ENCODE results near the gene CABP1. TPM values are rescaled to one million over a fixed set of nuclear protein-coding genes. Genes with fewer than 3 reads are reported as not detected.

The CABP1 gene
- total RNA-seq, 1 experiment from 2014 or later = 3.5 TPM

DNA sequence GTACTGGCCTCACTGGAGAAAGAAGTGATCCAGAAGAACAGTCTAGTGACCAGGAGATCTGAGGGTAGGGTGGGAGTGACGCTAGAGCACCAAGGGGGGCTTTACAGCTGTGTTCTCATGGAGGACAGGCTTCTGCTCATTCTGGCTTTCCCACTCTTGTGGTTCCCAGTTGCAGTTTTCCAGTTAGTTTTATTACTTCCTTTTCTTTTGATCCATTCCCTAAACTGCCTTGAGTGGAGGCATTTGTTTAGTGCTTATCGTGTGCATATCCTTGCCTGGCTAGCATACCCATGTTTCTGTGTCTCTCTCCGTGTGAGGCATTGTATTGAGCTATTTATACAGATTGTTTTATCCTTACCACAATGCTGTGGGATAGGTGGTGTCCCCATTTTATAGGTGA is 50.6 kb downstream of the CABP1 start:
- DNase-seq (ENCODE audit: low spot score) = no peak

DNA sequence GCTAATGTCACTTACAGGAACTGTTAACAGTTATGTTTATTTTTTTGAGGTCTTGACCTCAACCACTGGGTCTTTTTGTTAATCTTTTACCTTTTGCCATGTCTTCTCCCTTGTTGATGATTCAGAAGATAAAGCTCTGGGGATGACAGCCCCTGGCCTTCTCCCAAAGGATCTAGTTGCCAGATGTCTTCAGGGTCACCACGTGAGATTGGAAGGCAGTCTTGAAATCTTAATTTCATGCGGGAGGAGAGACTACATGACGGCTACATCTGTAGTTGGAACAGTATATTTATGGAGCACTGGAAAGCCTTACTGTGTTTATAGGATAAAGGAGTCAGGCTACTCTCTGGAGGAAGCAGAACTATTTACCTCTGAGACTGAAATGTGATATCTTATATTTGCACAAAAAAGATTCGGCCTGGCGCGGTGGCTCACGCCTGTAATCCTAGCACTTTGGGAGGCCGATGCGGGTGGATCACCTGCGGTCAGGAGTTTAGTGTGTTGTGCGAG is 52.2 kb downstream of the CABP1 start:
- DNase-seq (ENCODE audit: low spot score) = no peak

DNA sequence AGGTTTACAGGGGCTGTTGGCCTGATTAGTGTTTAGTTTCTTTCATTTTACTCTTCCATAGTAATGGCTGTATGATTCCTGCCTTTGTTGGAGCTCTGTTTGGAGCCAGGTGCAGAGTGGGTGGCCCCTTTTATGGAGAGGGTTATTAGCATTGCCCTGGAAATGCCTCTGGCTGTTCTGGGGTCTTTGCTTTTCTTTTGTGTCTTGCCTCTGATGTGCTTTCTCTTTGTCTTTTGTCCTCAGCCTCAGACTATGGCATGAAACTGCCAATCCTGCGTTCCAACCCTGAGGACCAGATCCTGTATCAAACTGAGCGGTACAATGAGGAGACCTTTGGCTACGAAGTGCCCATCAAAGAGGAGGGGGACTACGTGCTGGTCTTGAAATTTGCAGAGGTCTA is 53.4 kb downstream of the CABP1 start:
- DNase-seq (ENCODE audit: low spot score) = no peak

DNA sequence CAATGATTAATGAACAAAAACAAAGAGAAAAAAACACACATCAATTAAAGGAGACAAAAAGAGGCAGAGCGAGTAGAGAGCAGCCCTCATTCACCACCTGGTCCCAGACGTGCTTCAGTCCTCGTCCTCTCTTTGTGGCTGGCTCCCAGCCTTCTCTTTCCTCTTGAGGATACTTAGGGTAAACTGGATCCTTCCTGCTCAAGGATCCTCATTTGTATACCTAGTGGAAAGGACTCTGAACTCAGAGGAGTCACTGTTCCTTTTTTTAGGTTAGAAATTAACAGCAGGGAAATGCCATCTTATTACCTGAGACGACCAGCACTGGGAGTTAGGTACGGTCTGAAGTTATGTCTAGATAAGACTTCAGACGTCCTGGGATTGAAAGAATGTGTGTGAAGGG is 56.2 kb downstream of the CABP1 start:
- DNase-seq (ENCODE audit: low spot score) = no peak

DNA sequence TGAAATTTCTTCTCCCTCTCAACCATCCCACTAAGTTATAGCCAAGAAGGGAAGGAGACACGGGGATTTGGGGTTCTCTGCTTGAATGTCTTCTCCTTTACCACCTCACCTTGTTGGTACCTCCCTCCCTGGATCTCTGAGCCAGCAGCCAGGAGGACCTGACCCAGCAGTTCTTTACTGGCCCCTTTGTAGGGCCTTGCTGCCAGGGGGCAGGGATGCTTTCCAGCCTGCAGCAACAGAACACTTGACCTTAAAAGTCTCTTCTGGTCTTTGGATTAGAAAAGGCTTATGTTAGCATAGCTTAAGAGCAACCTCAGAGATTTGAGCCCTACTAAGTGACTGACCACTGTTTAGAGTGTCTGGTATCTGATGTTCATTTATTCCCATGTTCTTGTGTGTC is 56.9 kb downstream of the CABP1 start:
- DNase-seq (ENCODE audit: low spot score) = no peak

DNA sequence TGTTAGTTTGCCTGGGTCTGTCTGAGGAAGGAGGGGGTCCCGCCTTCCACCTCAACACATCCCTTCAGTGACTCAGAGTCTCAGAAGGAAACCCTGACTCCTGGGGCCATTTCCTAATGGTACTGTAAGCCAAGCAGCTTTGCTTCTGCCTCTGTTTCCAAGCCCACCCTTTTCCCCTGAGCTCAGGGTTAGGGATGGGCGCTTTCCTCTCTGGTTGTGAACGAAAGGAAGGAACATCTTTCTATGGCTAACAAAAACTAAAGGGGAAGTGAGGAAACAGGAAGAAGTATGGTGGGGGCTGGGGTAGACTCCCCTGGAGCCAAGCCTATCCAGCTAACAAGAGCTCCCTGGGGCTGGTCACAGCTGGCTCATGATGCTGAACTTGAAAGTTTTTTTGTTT is 58.2 kb downstream of the CABP1 start:
- DNase-seq (ENCODE audit: low spot score) = no peak

DNA sequence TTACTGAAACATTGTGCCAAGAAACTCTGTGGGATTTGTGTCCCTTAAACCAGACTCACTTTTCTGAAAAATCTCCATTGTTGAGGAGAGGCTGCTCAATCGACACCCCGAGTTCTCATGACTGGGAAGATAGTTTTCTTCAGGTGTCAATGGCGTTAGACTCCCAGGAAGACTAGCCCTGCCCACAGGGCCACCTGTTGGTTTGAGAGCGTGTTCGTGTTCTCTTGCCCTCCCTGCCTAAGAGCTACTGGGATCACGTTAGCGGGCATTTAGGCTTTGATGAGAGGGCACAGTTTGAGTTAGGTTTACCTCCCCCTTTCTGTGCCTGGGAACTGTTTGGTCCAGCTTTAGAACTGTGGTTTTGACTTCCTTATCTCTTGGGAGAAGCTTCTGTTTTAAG is 59.1 kb downstream of the CABP1 start:
- DNase-seq (ENCODE audit: low spot score) = no peak

DNA sequence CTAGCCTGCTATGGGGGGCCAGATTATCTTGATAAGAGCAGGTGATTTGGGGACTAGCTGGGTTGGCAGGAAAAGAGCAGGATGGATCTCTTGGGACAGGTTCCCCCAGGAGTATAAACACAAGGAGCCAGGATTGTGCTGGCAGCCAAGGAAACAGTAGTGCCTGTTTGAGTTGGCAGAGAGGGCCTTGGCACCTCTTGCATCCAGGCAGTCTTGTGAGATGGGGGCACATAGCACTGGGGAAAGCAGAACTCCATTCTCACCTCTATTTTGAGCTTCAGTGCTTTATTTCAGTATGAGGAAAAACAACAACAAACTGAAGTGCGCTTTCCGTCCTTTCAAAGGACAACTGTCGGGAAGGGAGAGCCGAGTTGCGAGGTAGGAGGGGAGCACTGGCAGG is 60.5 kb downstream of the CABP1 start:
- no peak for DNase-seq (ENCODE audit: low spot score)

DNA sequence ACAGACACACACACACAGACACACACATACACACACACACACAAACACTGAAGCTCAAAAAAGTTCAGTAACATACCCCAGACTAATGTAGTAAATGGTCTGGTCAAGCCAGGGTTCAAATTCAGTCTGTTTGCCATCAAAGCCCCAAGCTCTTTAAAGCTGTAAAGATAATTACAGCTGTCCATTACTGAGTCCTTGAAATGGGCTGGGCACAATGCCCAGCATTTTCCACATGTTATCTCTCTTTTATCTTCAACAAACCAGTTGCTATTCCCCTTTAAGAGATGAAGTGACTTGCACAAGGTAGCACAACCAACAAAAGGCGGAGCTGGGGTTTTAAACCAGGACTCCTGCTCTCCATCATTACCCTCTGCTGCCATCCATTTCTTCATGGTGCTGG is 62.2 kb downstream of the CABP1 start:
- DNase-seq (ENCODE audit: low spot score) = no peak

DNA sequence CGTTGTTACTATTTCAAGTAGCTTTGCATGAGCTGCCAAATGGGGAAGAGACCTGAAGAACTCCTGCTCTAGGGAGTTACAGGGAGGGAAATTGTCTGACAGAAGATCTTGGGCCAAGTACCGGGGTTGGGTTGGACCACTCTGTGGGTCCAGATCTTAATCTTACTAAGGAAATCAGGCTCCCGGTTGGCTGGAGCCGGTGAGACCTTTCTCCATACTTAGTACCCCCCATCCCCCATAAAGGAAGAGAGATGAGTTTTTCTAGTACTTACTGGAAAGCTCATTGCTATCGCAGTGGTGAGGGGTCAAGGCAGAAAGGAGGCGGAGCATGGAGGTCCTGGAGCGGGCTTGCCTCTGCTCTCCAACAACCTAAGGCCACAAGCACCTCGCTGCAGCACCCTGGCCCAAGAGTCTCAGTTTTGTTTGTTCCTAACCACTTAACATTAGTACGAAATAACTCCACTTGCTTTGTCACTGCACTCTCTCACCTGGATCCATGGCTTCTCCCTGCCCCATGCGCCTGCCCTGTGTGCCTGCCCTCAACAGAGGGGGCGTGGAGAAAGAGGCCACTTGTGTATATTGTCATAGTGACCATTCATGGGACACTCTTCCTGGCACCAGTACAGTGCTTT is 63.0 kb downstream of the CABP1 start:
- no peak for DNase-seq (ENCODE audit: low spot score)

DNA sequence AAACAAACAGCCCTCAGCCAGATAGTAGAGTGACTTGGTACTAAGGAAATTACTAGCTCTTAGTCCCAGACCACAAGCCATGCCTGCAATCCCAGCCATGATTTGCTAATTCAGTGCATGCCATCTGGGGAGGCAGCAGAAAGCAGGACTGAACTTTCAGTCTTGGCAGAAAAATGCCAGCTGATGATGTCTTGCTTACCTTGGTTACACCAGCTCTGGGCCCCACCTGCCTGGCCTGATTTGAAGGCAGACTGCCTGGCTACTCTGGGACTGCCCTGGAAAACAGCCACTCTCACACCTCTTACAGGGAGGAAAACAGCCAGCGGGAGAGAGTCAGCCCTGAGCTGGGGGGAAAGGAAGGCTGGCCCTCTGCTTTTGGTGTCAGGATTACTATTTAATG is 65.2 kb downstream of the CABP1 start:
- no peak for DNase-seq (ENCODE audit: low spot score)

DNA sequence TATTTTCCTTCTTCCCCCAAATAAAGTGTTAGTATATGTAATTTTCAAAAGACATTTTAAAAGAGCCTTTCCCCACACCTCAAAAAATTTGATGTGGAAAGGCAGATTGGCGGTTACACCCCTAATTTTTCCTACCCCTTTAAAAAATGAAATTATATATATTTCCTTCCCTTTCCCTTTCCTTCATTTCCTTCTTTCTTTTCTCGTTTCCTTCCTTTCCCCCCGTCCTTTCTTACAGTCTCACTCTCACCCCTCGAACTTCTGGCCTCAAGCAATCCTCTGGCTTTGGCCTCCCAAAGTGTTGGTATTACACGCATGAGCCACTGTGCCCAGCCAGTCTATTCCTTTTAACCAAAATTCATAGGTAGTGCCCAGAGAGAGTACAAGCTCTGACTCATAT is 65.6 kb downstream of the CABP1 start:
- no peak for DNase-seq (ENCODE audit: low spot score)

DNA sequence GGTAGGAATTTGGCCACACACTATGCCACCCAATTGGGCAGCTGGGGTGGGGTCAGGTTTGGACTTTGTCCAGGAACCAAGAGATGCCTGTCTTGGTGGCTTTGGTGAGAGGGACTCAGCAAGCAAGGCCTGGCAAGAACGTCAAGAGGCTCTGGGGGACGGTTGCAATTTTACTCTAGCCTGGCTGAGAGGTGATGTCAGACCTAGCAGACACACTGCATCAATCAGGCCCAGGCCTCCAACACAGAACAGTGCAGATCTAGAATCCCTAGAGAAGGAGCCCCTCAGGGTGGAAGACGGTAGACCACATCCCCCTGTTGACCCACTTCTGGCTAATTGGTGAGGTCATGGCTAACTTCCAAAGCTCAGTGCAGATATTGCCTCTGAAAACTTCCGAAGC is 68.2 kb downstream of the CABP1 start:
- DNase-seq (ENCODE audit: low spot score) = no peak

DNA sequence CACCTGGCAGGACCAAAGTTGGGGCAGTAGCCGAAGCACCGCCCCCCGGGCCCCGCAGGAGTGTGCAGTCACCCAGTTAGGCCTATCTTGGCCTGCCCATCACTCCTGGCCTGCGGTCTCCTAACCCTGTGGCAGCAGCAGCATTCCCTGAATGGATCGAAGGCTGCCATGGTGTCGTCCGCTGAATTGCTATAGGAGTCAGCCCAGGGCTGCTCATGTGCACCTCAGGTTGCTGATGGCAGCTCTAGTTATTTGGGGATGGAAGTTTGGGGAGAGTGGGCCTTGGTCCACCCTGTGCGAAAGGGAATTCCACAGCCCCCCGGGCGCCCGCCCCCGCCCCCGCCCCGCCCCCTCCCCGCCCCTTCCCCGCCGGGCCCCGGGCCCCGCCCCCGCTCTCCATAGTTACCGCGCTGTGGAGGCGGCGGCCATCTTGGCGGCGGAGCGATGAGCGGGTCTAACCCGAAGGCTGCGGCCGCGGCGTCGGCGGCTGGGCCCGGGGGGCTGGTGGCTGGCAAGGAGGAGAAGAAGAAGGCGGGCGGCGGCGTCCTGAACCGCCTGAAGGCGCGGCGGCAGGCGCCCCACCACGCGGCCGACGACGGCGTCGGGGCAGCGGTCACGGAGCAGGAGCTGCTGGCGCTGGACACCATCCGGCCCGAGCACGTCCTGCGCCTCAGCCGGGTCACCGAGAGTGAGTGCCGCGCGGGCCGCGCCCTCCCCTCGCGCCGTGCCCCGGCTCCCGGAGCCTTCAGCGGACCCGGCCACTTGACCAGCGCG is 69.8 kb downstream of the CABP1 start, which contains the start of gene UNC119B:
TSS of gene UNC119B (plus strand) at position 428 of the 774 bp plus-strand sequence. CDS start at position 445, 17 bp downstream.
- peak; percentile 60 for DNase-seq (ENCODE audit: low spot score)

DNA sequence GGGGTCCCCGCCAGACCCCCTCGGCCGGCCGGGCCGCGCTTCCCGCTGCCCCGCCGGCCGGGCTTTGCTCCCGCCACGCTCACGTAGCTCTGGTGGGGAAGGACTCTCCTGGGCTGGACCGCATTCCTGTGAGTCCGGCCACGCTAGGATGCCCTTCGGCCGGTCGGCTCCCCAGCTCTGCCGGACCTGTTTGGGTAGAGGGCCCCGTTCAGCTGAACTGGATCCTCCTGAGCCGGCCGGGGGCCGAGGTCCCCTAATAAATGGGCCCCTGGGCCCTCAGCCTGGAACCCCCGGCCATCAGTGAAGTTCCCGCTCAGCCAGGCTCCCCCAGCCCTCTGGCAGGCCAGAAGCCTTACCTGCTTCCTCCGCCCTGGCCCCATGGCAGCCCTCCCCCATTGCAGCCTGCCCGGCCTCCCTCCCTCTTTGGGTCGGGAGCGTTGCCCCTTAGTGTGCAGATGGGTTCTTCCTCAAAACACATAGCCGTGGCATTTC is 70.4 kb downstream of the CABP1 start:
- DNase-seq (ENCODE audit: low spot score) = peak; percentile 30

DNA sequence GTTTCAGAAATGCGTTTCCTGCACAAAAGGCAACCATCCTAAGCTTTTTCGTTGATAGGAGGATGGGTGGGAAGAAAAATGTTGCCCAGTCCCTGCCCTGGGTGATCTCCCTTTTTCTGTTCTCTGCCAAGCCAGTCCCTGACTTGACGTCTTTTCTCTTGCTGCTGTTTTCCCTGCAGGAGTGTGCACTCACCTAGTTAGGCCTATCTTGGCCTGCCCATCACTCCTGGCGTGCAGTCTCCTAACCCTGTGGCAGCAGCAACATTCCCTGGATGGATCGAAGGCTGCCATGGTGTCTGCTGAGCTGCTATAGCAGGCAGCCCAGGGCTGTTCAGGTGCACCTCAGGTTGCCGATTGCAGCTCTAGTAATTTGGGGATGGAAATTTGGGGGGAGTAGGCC is 71.0 kb downstream of the CABP1 start:
- DNase-seq (ENCODE audit: low spot score) = no peak

DNA sequence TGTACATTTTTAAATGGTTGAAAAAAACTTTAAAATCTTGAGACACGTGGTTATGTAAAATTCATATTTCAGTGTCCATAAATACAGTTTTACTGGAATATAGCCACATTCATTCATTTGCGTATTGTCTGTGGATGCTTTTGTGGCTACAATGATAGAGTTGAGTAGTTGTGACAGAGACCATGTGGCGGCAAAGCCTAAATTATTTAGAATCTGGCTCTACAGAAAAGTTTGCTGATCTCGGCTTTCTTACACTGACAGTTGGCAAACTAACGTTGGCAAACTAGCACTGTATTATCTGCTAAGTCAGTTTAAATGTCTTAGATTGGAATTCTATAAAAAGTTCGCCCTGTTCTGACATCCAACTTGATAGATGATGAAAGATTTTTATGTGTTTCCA is 72.2 kb downstream of the CABP1 start:
- DNase-seq (ENCODE audit: low spot score) = no peak

DNA sequence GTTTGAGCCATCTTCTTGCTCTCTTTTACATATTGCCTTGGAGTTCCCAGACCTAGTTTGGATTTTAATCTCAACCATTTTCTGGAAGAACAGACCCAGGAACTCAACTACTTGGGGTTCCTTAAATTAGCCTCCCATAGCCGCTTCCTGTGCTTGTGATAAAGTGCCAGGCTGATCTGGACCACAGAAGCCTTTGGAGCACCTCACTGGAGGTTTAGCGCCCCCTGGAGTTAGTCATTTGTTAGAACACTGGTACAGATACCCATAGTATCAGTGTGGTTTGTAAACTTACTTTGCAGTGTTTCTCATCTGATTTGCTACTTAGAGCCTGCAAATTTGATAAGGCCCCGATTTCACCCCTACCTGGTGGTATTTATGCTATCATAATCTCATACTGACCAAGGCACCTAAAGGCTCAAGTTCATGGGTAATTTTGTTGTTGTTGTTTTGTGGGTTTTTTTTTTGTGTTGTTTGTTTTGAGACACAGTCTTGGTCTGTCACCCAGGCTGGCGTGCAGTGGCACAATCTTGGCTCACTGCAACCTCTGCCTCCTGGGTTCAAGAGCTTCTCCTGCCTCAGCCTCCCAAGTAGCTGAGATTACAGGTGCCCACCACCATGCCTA is 73.5 kb downstream of the CABP1 start:
- peak; percentile 92 for DNase-seq (ENCODE audit: low spot score)

All from HT-29 (cell line).